ENCODE results near the gene PKP2.
"Not testable (repeated sequence)": the region's sequence is repeated elsewhere in the genome, so short reads cannot be mapped to it uniquely, and the experiment has no call there.

PKP2 gene

GRCh38 chr12:32861658-32862057, 34.9 kb downstream of the PKP2 start:
- DNase-seq = not testable (repeated sequence)

- DNase-seq = no peak
Measured at GRCh38 chr12:32860192-32860591, 36.4 kb downstream of the PKP2 start.

- DNase-seq = no peak
Measured at GRCh38 chr12:32859389-32859788, 37.2 kb downstream of the PKP2 start.

DNA sequence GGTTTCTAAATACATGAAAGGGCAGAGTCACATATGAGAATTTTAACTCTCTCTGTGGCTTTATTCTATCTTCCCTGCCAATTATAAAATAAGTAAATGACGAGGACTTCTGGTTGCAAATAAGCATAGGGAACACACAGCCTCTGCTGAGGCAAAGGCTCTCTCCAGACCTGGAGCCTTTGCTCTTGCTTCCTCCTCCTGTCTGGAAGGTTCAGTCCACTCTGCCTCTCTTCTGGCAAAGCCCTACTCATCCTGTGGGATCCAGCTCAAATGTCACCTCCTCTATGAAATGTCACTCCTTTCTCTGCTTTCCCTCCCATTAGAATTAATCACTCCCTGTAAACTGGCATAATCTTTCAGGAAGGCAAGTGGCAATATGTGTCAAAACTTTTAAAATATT, 41.9 kb downstream of the PKP2 start:
- no peak for DNase-seq

DNA sequence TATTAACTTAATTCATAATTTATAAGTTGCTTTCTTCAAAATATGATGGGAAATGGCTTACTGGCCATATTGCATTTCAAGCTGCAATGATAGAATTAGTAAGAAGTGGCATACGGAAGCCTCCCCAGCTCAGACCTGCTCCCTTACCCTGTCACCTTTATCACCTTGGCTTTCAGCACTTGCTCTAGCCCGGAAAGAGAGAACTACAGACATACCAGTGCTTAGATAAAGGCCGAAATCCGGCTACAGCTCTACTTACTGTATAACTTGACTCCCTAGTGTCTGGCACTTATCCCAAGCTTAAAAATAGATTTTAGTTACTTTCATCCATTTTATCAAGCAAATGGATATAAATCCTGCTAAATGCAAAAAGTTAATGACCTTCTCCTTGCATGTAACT, 42.5 kb downstream of the PKP2 start:
- no peak for DNase-seq

DNA sequence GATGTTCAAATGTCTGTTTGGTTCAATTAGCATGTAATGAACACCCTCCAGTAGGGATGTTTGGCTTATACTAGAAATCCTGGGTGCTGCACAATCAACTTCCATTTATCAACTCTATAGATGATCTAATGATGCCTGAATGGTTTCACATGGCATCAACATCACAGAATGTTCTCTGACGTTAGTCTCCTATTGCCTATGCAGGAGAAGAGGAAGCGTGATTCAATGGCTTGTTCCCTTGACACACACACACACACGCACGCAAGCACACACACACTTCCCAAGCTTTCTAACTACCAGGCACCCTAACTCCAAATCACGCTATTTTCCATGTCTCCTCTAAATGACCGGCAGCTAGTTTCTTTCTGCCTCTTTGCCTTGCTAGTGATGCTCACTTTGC, 49.3 kb downstream of the PKP2 start:
- DNase-seq = no peak

DNA sequence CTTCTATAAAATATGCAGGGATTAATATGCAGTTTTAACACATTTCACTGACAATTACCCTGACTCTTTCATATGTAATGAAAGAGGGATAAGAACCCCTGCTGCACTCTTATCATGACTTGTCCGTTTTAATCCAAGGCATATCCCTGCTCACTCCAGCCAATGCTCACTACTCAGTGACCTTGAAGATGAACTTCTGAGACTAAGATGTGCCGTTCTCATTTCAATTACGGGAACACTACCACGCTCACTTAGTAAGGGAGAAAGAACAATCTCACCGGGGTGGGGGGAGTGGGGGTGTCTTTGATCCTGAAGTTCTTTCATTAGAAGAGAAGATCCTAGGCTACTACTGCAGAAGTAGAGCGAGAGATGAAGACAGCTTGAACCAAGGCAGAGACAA, 50.5 kb downstream of the PKP2 start:
- DNase-seq = no peak

- no peak for DNase-seq
Measured at GRCh38 chr12:32843528-32844095, 53.0 kb downstream of the PKP2 start.

GRCh38 chr12:32841061-32841460, 55.5 kb downstream of the PKP2 start:
- no peak for DNase-seq

DNA sequence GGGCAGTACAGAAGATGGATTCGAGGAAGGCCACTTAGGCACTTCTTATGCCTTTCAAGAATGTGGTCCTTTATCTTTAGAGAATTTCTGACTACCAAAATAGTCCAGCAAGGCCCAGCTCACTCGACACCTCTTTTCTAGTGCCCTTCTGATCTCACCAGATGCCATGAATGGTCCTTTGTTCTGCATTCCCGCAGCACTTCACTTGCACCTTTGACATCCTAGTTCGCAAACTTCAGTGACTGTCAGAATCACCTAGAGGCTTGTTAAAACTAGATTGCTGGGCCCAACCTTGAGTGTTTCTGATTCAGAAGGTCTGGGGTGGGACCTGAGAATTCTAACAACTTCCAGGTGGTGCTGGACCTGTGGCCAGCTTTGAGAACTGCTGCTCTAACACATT, 56.7 kb downstream of the PKP2 start:
- DNase-seq = no peak

DNA sequence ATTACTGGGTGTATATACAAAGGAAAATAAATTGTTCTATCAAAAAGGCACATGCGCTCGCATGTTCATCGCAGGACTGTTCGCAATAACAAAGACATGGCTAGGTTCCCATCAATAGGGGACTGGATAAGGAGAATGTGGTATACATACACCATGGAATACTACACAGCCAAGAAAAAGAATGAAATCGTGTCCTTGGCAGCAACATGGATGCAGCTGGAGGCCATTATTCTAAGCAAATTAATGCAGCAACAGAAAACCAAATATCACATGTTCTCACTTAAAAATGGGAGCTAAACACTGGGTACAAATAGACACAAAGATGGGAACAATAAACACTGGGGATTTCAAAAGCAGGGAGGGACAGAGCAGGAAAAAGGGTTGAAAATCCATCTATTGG, 58.6 kb downstream of the PKP2 start:
- no peak for DNase-seq

DNA sequence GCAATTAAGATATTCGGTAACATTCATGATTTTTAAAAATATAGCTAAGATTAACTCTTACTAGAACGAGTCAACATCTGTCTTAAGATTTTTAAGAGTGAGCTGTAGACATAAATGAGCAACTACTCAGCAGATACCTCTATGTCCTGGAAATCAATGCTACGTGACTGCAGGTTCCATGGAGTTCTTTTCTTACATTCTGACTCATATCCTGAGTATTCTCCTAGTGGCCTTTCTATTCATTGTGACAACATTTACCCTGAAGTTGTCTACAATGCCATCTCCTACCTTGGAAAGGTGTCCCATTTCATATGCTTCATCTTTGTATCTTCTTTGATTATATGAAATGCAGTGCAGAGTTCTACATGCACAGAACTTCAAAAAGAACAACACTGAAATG, 59.9 kb downstream of the PKP2 start:
- no peak for DNase-seq

DNA sequence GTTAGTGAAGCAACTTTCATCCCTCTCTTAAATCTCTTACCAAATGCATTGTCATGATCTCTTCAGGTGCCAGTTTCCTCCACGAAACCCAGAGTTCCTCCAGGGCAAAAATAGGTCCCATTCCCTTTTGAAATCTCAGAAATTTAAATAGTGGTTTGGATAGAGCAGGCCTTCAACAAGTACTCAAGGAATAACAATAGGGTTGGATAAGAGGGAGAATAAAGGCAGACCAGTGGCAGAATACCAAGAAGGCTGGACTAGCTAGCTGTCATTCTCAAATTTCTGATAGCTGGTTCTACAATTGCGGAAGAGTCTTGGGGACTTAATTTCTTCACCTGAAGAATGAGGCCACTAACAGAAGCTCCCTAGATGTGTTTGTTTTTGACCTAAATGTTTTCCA, 62.5 kb downstream of the PKP2 start:
- no peak for DNase-seq

DNA sequence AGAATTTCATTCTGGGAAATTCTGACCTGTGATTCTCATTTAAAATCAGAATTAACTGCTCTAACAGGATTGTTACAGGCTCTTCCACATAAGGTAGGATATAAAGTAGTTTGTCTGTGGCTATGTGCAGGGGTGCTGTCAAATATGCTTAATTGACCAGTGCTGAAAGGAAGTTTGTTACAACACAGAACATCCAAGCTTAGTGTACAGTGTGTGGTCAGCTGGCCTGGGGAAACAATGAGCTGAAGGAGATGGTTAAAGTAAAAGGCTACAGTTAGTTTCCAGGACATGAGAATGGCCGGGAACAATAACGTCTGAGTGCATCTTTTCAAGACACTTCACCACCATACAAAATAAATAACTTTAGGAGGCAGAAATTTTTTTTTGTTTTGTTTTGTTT, 68.0 kb downstream of the PKP2 start:
- no peak for DNase-seq

- no peak for DNase-seq
Measured at GRCh38 chr12:32828120-32828519, 68.5 kb downstream of the PKP2 start.

- no peak for DNase-seq
Measured at GRCh38 chr12:32826807-32827412, 69.7 kb downstream of the PKP2 start.

GRCh38 chr12:32824596-32824995, 72.0 kb downstream of the PKP2 start:
- no peak for DNase-seq

GRCh38 chr12:32822344-32822743, 74.2 kb downstream of the PKP2 start:
- DNase-seq = no peak

- DNase-seq = no peak
Measured at GRCh38 chr12:32821710-32822109, 74.9 kb downstream of the PKP2 start.

DNA sequence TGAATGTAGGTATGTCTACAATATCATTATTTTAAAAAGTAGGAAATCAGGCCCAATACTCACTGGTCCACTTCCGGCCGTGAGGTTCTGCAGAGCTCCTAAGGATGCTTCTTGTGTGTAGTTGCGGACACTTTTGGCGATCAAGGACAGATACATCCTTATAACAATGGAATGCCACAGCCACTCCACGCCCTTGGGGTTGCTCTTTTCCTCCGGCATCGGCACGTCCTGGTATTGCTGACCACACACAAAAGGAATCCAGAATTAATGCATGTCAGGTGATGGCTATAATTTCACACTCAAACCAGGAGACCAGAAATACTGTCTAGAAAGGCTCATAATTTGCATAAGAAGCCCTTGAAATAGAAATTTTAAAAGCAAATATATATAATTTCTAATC, 75.3 kb downstream of the PKP2 start:
- DNase-seq = no peak

GRCh38 chr12:32820376-32820931, 76.1 kb downstream of the PKP2 start:
- no peak for DNase-seq

- DNase-seq = no peak
Measured at GRCh38 chr12:32819424-32819823, 77.2 kb downstream of the PKP2 start.

GRCh38 chr12:32811686-32812392, 84.7 kb downstream of the PKP2 start:
- DNase-seq = no peak

- DNase-seq = no peak
Measured at GRCh38 chr12:32809846-32810245, 86.7 kb downstream of the PKP2 start.

Data from right hindlimb (tissue), 1 donor.